GM21526 (cell line): ENCODE measurements around the gene ARID3A.

ENCODE experiments used
- ATAC-seq: cut with Tn5 transposase; IDR thresholded peaks from one replicate; pipeline ENCODE4 v1.9.1; 2021; ENCODE audit warnings: moderate library complexity; ENCODE audit not compliant: unreplicated experiment, low FRiP score

The ARID3A gene

GRCh38 chr19:980133-980998, 54.5 kb downstream of the ARID3A start:
- ATAC-seq: no peak

- peak; percentile 52 for ATAC-seq
These were observed 56.8 kb downstream of the ARID3A start for GRCh38 chr19:982567-983170.

- ATAC-seq: peak; percentile 46
These were observed 58.5 kb downstream of the ARID3A start, which contains the start of gene WDR18 for GRCh38 chr19:984165-984967. TSS of gene WDR18 (plus strand) at chr19:984345. CDS start at chr19:984354, 9 bp downstream.

GRCh38 chr19:986083-986482, 60.2 kb downstream of the ARID3A start:
- ATAC-seq: no peak

- ATAC-seq: no peak
These were observed 62.2 kb downstream of the ARID3A start for GRCh38 chr19:988081-988480.

- no peak for ATAC-seq
These were observed 62.7 kb downstream of the ARID3A start for GRCh38 chr19:988510-988909.

- no peak for ATAC-seq
These were observed 63.7 kb downstream of the ARID3A start for GRCh38 chr19:989381-990081.

- no peak for ATAC-seq
These were observed 64.3 kb downstream of the ARID3A start for GRCh38 chr19:990119-990571.

- no peak for ATAC-seq
These were observed 64.9 kb downstream of the ARID3A start for GRCh38 chr19:990746-991145.

GRCh38 chr19:991174-991931, 65.5 kb downstream of the ARID3A start:
- ATAC-seq: no peak

GRCh38 chr19:991932-992669, 66.3 kb downstream of the ARID3A start:
- ATAC-seq: no peak

- ATAC-seq: no peak
These were observed 66.8 kb downstream of the ARID3A start for GRCh38 chr19:992670-993055.

- ATAC-seq: no peak
These were observed 67.6 kb downstream of the ARID3A start for GRCh38 chr19:993361-993830.

GRCh38 chr19:993831-994393, 68.1 kb downstream of the ARID3A start:
- ATAC-seq: no peak

GRCh38 chr19:994516-994915, 68.7 kb downstream of the ARID3A start:
- no peak for ATAC-seq

- no peak for ATAC-seq
These were observed 69.4 kb downstream of the ARID3A start for GRCh38 chr19:995051-995827.

GRCh38 chr19:996051-996838, 70.4 kb downstream of the ARID3A start:
- no peak for ATAC-seq
